NCI-H1105 (cell line): ENCODE results near the gene COPZ2.
"Not testable (repeated sequence)": the region's sequence is repeated elsewhere in the genome, so short reads cannot be mapped to it uniquely, and the experiment has no call there.

Experiments
- DNase-seq: peaks from one replicate; lab custom pipeline; 2025; lab: John Stamatoyannopoulos, UW

COPZ2 gene

GRCh38 chr17:48004983-48005382 lies 32.6 kb downstream of the COPZ2 start:
- DNase-seq = peak; percentile 21

- peak; percentile 87 for DNase-seq
Measured at GRCh38 chr17:48003417-48004151, 34.0 kb downstream of the COPZ2 start.

DNA sequence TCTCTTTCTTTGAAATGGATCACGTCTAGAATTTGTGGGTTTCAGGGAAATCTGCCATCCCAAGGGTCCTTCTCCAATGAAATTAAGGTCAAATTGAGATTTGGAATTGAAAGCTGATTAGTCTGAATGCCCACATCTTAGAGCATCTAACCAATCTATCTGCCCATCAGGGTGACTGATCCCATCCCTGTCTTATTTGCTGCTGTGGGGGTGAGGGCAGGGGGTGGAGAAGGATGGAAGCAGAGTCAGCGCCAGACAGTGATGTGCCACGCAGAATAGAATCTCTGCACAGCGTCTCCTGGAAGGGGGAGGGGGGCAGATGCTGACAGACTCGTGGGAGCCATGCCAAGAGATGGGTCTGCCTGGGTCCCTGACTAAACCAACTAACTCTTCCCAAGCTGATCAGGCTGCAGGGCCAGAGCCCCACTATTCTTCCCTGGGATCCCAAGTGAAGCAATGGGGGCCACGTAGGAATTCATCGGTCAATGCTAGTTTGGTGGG lies 34.6 kb downstream of the COPZ2 start:
- peak; percentile 54 for DNase-seq

- DNase-seq = no peak
Measured at GRCh38 chr17:48002266-48002915, 35.2 kb downstream of the COPZ2 start.

DNA sequence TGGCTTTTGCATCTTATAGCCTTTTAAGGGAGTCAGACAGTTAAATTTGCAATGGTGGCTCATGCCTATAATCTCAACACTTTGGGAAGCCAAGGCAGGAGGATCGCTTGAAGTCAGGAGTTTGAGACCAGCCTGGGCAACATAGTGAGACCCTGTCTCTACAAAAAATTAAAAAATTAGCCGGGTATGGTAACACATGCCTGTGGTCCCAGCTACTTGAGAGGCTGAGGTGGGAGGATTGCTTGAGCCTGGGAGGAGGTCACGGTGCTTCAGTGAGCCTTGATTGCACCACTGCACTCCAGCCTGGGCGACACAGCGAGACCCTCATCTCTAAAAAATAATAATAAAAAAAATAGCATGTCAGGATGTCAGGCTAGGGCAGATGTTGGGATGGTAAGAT lies 35.9 kb downstream of the COPZ2 start:
- not testable (repeated sequence) for DNase-seq

- DNase-seq = no peak
Measured at GRCh38 chr17:48001197-48001596, 36.4 kb downstream of the COPZ2 start.

DNA sequence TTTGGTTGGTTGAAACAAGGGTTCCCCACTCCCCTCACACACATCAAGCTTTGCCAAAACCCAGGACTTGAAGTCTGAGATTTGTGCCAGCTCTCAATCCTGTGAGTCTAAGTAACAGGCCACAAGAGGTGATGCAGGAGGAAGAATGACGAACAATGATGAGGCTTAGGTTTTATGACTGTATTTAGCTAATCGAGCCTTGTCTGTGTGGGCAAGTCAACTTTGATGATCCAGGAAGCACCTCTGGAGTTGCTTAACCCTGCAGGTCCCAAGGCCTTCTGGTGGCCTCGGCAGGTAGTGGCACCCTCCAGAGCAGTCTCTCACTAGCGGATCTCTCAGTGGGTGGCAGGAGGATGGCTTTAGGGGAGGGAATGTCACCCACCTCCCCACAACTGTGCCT lies 38.0 kb downstream of the COPZ2 start:
- no peak for DNase-seq

DNA sequence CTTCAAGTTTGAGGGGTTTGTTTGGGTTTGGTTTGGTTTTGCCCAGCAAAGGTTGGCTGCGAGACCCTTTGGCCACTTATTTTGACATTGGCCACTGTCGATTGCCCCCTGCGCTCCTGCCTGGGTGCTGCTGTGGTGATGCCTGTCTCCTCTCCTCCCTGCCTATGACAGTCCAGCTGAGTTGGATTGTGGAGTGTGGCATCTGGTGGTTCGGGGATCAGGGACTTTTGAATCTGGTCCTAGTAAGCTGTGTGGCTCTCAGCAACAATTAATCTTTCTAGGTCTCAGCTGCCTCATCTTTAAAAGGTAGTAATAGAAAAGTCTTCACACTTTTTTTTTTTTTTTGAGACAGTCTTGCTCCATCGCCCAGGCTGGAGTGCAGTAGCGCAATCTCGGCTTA lies 39.6 kb downstream of the COPZ2 start:
- DNase-seq = no peak

DNA sequence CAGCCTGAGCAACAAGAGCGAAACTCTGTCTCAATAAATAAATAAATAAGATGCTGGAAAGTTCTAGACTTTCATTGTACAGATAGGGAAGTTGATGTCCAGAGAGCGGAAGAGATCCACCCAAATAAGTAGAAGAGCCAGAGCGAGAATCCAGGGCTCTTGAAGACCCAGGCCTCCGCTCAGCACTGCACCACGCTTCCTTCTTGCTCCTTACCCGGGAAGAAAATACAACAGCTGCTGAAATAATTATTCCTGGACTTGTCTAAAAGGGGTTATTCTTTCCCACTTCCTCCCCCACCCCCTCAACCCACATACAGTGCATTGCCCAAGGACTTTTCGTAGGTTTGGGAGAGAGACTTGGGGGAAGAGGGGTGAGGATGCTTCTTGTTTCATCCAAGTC lies 40.0 kb downstream of the COPZ2 start:
- DNase-seq = no peak

DNA sequence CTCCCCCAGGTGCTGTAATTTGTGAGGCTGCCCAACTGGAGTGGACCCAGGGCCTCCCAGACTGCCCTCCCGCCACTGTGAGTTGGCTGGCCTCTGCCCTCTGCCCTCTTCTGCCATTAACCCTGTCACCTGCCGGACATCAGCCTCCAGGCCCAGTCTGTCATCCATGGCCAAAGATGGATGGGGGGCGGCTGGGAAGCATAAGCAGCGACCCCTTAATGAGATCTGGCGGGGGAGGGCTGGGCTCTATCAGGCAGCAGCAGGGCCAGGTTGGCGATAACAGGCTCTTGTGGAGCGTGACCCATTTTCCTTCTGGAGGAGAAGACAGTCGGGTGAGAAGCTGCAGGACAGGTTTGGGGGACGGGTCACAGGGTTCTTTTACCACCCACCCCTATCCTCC lies 41.4 kb downstream of the COPZ2 start:
- no peak for DNase-seq

DNA sequence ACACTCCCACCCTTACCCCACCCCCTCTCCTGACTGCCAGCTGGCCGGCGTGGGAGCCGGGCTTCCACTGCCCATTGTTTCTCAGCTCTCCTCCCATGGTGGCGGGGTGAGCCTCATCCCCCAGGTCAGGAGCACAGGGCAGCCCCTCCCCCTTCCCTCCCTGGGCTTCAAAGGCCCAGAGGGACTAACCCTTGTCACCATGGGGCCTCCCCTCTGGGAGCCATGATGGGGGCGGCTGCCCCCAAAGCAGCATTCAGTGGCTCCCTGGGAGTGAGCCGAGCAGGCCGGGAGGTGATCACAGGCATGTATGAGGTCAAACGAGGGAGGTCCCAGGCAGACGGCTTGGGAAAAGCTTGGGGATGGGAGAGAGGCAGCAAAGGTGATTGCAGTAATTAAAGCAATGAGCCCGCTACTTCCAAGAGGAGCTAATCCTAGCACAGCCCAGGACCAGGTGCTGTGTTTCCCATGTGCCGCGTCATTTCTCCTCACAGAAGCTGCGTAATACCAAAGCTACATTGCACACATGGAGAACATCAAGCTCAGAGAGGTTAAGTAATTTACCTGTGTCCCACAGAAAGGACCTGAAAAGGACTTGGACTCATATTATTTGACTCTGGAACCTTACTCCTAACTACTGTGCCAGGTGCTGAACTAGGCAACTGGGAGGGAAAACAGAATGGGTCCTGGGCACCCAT lies 42.2 kb downstream of the COPZ2 start:
- no peak for DNase-seq

GRCh38 chr17:47994724-47995123 lies 42.9 kb downstream of the COPZ2 start:
- DNase-seq = no peak

GRCh38 chr17:47993964-47994363 lies 43.6 kb downstream of the COPZ2 start:
- no peak for DNase-seq

DNA sequence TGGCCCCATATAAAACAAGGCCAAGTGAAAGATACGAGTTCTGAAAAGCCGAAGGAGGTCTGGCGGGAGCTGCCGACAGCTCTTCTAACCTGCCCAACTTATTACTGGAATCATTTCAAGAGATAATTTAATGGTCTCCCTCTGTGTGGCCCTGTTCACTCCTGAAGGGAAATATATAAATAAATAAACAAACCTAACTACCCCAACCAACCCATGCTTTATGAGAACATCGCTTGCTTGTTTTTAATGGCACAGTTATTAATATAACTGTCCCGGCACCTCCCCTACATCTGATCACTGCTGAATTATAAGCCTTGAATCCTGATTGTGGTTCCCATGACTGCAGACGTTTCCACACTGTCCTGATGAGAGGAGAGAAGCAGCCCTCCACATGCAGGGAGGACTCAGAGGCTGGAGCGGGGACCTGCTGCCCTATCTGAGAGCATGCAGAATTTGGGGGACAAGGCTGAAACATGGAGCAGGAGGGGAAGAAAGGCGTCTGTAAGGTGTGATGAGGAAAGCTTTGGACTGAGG lies 44.5 kb downstream of the COPZ2 start:
- no peak for DNase-seq

DNA sequence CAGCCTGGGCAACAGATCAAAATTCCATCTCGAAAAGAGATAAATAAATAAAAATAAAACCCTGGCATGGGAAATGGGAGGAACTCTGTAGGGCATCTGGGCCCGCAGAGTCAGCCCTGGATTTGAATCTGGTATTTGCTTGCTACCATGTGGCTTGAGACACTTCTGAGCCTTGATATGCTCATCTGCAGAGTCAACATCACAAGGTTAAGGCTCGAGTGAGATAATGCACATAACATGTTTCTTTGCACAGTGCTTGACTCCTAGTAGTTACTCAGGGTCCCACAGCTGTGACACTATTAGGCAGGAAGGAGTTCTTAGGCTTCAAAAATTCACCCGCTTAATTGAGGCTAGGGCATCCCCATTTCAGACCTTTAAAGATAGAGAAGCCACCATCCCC lies 45.4 kb downstream of the COPZ2 start:
- DNase-seq = no peak

DNA sequence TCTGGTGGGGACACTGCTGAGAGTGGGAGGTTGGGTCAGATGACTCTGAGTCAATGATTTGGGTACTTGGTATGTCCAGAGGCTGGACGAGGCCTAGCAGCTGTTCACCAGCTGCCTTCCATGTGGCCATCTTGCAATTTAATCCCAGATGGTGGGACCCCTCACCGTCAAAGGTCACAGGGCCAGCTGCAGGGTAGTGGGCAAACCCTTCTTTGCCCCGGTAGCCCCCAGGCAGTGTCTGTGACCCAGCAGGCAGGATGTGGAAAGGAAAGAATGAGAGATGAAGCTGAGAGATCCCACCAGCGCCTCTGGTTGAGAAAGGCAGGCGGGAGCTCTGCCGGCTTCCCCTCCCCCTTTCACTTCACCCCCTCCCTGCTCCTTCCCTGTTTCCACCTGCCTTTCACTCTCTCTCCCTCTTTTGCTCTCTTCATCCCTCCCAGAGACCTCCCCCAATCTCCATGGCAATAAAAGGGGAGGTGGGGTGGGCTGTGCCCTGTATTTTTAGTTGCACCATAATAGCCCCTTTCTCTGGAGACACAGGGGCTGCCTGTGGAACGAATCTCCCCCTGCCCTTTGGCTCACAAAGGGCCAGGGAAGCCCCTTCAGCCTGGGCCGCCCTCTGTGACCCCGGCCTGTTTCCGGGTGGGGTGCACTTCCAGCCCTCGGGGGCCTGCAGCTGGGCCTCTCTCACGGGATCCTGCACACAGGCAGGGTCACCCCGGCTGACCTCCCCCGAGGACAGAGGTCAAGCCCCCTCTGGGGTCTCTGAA lies 46.5 kb downstream of the COPZ2 start:
- no peak for DNase-seq

DNA sequence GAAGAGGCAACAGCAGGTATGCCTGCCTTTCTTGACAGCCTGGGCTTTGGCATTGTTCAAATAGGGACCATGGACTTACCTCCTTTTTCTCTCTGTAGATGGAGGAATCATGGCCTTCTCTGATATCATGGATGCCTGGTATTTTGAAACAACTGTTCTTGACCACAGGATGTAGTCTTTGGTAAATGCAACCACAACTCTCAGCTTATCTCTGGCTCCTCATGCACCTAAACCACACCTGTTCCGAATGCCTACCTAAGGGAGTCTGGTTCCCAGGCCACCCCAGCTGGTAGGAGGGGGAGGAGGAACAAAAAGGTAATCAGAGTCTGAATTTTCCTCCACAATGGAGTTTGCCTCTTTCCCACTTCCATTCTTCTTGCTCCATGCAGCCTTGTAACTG lies 47.9 kb downstream of the COPZ2 start:
- DNase-seq = no peak

- DNase-seq = no peak
Measured at GRCh38 chr17:47989159-47989558, 48.4 kb downstream of the COPZ2 start.

GRCh38 chr17:47988445-47988844 lies 49.2 kb downstream of the COPZ2 start:
- not testable (repeated sequence) for DNase-seq

- no peak for DNase-seq
Measured at GRCh38 chr17:47987240-47987835, 50.3 kb downstream of the COPZ2 start.

GRCh38 chr17:47986520-47986919 lies 51.1 kb downstream of the COPZ2 start:
- no peak for DNase-seq
